Neuronal stem cell (in vitro differentiated cells): Measurements from ENCODE around the gene KRTAP10-1.

ENCODE experiments used
- DNase-seq: peaks from one replicate; pipeline ENCODE4 v3.0.0-alpha.2; 2013; ENCODE audit warnings: low spot score
- H2AFZ ChIP-seq: one replicate; pipeline ENCODE4 v1.6.1; 2013; ENCODE audit warnings: mild to moderate bottlenecking, low read length, inconsistent platforms
- H2AK5ac ChIP-seq: 2 replicates; pipeline ENCODE4 v1.6.1; 2013; ENCODE audit warnings: low read depth, mild to moderate bottlenecking, inconsistent platforms, low read length, moderate library complexity, mixed read lengths
- H2BK120ac ChIP-seq: 2 replicates; pipeline ENCODE4 v1.6.1; 2013; ENCODE audit warnings: low read depth, mild to moderate bottlenecking, inconsistent platforms, low read length, moderate library complexity, mixed read lengths
- H2BK12ac ChIP-seq: one replicate; pipeline ENCODE4 v1.6.1; 2013; ENCODE audit warnings: low read length, inconsistent platforms
- H2BK15ac ChIP-seq: 2 replicates; pipeline ENCODE4 v1.6.1; 2013; ENCODE audit warnings: mild to moderate bottlenecking, low read length, inconsistent platforms, mixed read lengths
- H2BK5ac ChIP-seq: one replicate; pipeline ENCODE4 v1.6.1; 2013; ENCODE audit warnings: inconsistent platforms, mild to moderate bottlenecking, low read length, moderate library complexity
- H3K14ac ChIP-seq: one replicate; pipeline ENCODE4 v1.6.1; 2013; ENCODE audit warnings: low read length, inconsistent platforms
- H3K18ac ChIP-seq: 2 replicates; pipeline ENCODE4 v1.6.1; 2013; ENCODE audit warnings: low read length, inconsistent platforms
- H3K23ac ChIP-seq: 2 replicates; pipeline ENCODE4 v1.6.1; 2013; ENCODE audit warnings: low read depth, mild to moderate bottlenecking, mixed read lengths, low read length, inconsistent platforms; ENCODE audit not compliant: poor library complexity
- H3K27ac ChIP-seq: replicated peaks from 3 replicates; pipeline ENCODE4 v1.5.1; 2013; ENCODE audit warnings: low read length, inconsistent platforms
- H3K27me3 ChIP-seq, 3 experiments: 2 replicates each; pipeline ENCODE4 v1.6.1; 2013; ENCODE audit warnings: low read length in 3 of 3, mild to moderate bottlenecking in 2 of 3, inconsistent platforms in 1 of 3, low read depth in 1 of 3, mixed read lengths in 1 of 3, moderate library complexity in 1 of 3; ENCODE audit not compliant: control insufficient read depth in 3 of 3, insufficient read depth in 3 of 3
- H3K36me3 ChIP-seq, 2 donors: replicated peaks in 1 of 2; 2 replicates each; pipeline ENCODE4 v1.6.1; 2013; ENCODE audit warnings: low read length in 2 of 2; ENCODE audit not compliant: control insufficient read depth in 2 of 2, insufficient read depth in 2 of 2
- H3K4ac ChIP-seq: 2 replicates; pipeline ENCODE4 v1.6.1; 2013; ENCODE audit warnings: inconsistent platforms, mild to moderate bottlenecking, low read length, moderate library complexity
- H3K4me1 ChIP-seq, 2 donors: 1 replicate in 1 of 2; 2 replicates in 1 of 2; pipeline ENCODE4 v1.6.1; 2013; ENCODE audit warnings: low read length in 2 of 2, low read depth in 1 of 2; ENCODE audit not compliant: control insufficient read depth in 2 of 2, insufficient read depth in 1 of 2
- H3K4me2 ChIP-seq: one replicate; pipeline ENCODE4 v1.6.1; 2013; ENCODE audit warnings: mild to moderate bottlenecking, low read length, inconsistent platforms; ENCODE audit not compliant: insufficient read depth, poor library complexity, severe bottlenecking
- H3K4me3 ChIP-seq, 2 donors: 2 replicates each; pipeline ENCODE4 v1.5.1; 2013; ENCODE audit warnings: low read length in 2 of 2, mild to moderate bottlenecking in 2 of 2, inconsistent platforms in 1 of 2, moderate library complexity in 1 of 2
- H3K79me1 ChIP-seq: one replicate; pipeline ENCODE4 v1.6.1; 2013; ENCODE audit warnings: low read depth, mild to moderate bottlenecking, inconsistent platforms, low read length, moderate library complexity
- H3K9ac ChIP-seq: one replicate; pipeline ENCODE4 v1.6.1; 2013; ENCODE audit warnings: mild to moderate bottlenecking, low read depth, low read length, inconsistent platforms; ENCODE audit not compliant: poor library complexity
- H3K9me3 ChIP-seq, 2 donors: replicated peaks in 1 of 2; 2 replicates each; pipeline versions ENCODE3 to v1.6.1; 2013; ENCODE audit warnings: low read length in 2 of 2, mild to moderate bottlenecking in 2 of 2, inconsistent platforms in 1 of 2, low read depth in 1 of 2, mixed read lengths in 1 of 2, moderate library complexity in 1 of 2; ENCODE audit not compliant: control insufficient read depth in 2 of 2, insufficient read depth in 1 of 2
- H4K8ac ChIP-seq: one replicate; pipeline ENCODE4 v1.6.1; 2013; ENCODE audit warnings: low read depth, mild to moderate bottlenecking, inconsistent platforms, low read length, moderate library complexity
- H4K91ac ChIP-seq: one replicate; pipeline ENCODE4 v1.6.1; 2013; ENCODE audit warnings: low read length, low read depth, mild to moderate bottlenecking, inconsistent platforms; ENCODE audit not compliant: poor library complexity
- WGBS, 2 donors: extraction: QIAGEN DNeasy Blood & Tissue Kit; methylation state at CpG; one replicate each; pipeline ENCODE4 v1.1.7; 2013; ENCODE audit warnings: missing lambda C conversion rate in 2 of 2, mixed read lengths in 1 of 2; ENCODE audit not compliant: insufficient read length in 2 of 2, insufficient replicate concordance in 1 of 2; ENCODE audit errors: extremely low coverage in 2 of 2; 5-methylcytosine and 5-hydroxymethylcytosine counted together

The KRTAP10-1 gene

DNA sequence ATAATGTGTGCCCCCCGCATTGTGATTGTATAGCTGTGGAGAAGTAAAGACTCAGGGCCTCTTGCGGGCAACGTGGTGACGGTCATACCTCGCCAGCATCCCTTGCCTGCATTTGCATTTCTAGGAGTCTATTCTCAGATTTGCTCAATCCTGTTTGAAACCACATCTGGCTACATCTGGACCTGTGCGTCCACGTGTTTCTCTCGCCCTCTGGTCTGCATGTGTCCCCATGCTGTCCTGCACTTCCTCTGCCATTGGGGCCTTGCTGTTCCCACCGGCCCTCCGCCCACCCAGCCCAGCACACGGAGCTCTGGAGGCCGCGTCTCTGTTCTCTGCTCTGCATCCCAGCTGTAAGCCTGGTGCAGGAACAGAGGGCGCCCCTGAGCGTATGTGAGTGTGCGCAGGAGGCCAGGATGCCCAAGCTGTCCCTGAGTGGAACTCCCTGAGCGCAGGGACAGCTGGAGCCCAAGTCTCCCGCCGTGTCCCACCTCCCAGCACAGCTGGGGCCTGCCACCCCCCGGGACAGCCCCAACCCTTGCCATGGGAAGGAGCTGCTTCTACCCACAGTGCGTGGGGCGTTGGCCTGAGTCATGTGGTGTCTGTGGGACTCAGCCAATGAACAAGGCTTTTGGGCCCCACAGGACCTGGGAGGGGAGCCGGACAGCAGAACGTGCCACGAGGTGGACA lies 9.7 kb upstream of the KRTAP10-1 start:
- no CpG with 5 or more reads among the region's 25 CpGs for WGBS, 2 donors
- Histone ChIP-seq H3K23ac (peak overlapping the region; percentile 56), H3K4me3 (no peak overlapping the region), H2BK5ac (peak overlapping the region; percentile 78), H3K9ac (no peak overlapping the region), H2AK5ac (peak overlapping the region; percentile 71), H3K27ac (peak overlapping the region; percentile 84), H2BK12ac (peak overlapping the region; percentile 33), H3K4me2 (no peak overlapping the region), H3K4me1 (peaks cover 21 to 22% of the 10 kb centered on the region in 2 donors), H2AFZ (peak overlapping the region; percentile 71), H3K9me3 (peaks cover 0 to 3% of the 10 kb centered on the region in 2 donors), H3K79me1 (no peaks in the 10 kb centered on the region), H3K14ac (no peak overlapping the region), H3K27me3 (no peaks in the 10 kb centered on the region), H4K8ac (no peak overlapping the region), H2BK120ac (peak overlapping the region; percentile 78), H4K91ac (peak overlapping the region; percentile 96), H3K4ac (peak overlapping the region; percentile 96), H2BK15ac (peak overlapping the region; percentile 81), H3K36me3 (no peaks in the 10 kb centered on the region), H3K18ac (peak overlapping the region; percentile 96)
- DNase-seq: no peak

DNA sequence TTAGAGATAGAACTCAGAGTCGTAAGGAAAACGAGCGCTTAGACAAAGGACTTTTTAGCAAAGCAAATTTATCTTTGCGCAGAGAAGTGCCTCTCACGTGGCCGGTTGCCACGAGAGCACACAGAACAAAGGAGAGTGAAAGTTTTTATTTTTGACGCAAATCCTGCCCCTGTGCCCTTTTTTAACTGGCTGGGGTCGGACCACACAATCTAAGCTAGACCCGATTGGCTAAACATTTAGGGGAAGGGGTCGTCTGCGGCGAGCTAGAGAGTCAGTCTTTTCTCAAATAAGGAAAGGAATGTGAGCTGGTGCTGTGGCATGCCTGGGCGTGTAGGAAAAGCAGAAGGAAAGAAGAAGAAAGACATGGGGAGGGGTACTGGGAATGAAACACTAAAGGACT lies 8.9 kb upstream of the KRTAP10-1 start:
- no CpG with 5 or more reads among the region's 14 CpGs for WGBS, 2 donors
- no peak overlapping the region for H3K4me3 ChIP-seq

DNA sequence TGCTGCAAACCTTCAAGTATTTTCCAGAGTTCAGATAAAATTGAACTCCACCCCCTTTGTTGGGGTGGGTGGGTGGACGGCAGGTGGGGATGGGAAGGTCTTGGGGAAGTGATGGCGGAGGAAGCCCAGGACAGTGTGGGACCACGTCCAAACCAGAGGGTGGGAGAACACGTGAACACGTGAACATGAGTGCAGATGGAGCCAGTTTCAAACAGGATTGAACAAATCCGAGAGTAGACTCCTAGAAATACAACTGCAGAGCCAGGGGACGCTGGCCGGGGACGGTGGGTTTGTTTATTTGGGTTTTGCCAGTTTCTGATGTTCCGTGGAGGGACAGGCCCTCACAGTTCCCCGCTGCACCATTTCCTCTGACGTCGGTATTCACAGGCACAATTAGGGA lies 8.4 kb upstream of the KRTAP10-1 start:
- Histone ChIP-seq H3K23ac (no peak overlapping the region), H3K27me3 (no peaks in the 10 kb centered on the region), H4K91ac (peak overlapping the region; percentile 81), H4K8ac (no peak overlapping the region), H2BK15ac (peak overlapping the region; percentile 29), H3K4ac (no peak overlapping the region), H3K36me3 (no peaks in the 10 kb centered on the region), H3K27ac (peak overlapping the region; percentile 84), H3K4me3 (no peak overlapping the region), H2BK5ac (no peak overlapping the region), H3K79me1 (no peaks in the 10 kb centered on the region), H3K4me1 (peaks cover 21 to 22% of the 10 kb centered on the region in 2 donors), H2BK120ac (no peak overlapping the region), H3K4me2 (no peak overlapping the region), H2AFZ (peak overlapping the region; percentile 71), H3K9me3 (peaks cover 3% of the 10 kb centered on the region in 2 donors), H3K18ac (peak overlapping the region; percentile 83), H3K9ac (no peak overlapping the region), H2AK5ac (peak overlapping the region; percentile 48), H3K14ac (no peak overlapping the region), H2BK12ac (no peak overlapping the region)
- no CpG with 5 or more reads among the region's 13 CpGs for WGBS, 2 donors
- DNase-seq: no peak

More for the DNA sequence above, 8.9 kb upstream of the KRTAP10-1 start:
- H4K91ac ChIP-seq: no peak overlapping the region
- no peak overlapping the region for H3K18ac ChIP-seq
- H2BK15ac ChIP-seq: no peak overlapping the region
- no peak overlapping the region for H2AK5ac ChIP-seq
- no peak overlapping the region for H4K8ac ChIP-seq
- H2AFZ ChIP-seq: peak overlapping the region; percentile 71
- no peaks in the 10 kb centered on the region for H3K36me3 ChIP-seq
- no peak overlapping the region for H3K4me2 ChIP-seq
- peak overlapping the region; percentile 84 for H3K27ac ChIP-seq
- H2BK12ac ChIP-seq: no peak overlapping the region
- H3K4ac ChIP-seq: no peak overlapping the region
- H3K23ac ChIP-seq: no peak overlapping the region
- no peaks in the 10 kb centered on the region for H3K27me3 ChIP-seq
- no peaks in the 10 kb centered on the region for H3K79me1 ChIP-seq
- no peak overlapping the region for H3K9ac ChIP-seq
- H2BK5ac ChIP-seq: no peak overlapping the region
- H2BK120ac ChIP-seq: no peak overlapping the region
- DNase-seq: peak; percentile 41
- no peak overlapping the region for H3K14ac ChIP-seq
- H3K9me3 ChIP-seq: peaks cover 2 to 3% of the 10 kb centered on the region in 2 donors
- H3K4me1 ChIP-seq: peaks cover 21 to 22% of the 10 kb centered on the region in 2 donors

DNA sequence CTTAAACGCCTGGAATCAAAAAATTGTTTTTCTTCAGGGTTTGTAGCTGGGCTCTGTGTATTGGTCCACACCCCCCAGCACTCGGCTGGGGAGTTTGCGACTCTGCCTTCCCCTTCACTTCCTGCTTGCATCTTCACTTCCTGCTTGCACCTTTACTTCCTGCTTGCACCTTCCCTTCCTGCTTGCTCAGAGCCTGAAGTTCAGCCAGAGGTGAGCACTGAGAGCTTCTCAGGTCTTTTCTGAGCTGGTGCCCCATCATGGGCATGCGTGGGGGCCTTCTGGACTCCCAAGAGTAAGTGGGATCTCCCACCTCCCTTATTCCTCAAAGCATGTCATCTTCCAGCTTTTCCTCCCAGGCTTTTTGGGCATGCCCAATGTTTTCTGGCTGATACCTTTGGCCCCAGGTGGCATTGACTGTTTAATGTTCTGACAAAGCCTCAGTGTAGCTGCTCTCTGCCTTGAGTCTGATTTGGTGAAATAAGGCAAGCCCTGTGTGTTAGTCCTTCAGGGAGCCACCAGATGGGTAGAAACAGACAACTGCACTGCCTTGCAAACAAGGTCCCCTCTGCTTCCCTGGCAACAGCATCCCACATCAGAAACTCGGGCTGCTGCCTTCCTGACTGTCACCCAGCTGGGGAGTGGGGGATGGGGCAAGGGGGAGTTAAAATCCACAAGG lies 7.8 kb upstream of the KRTAP10-1 start:
- no peak overlapping the region for H3K4me2 ChIP-seq
- H2BK120ac ChIP-seq: no peak overlapping the region
- peaks cover 3% of the 10 kb centered on the region in 2 donors for H3K9me3 ChIP-seq
- no peak for DNase-seq
- no peak overlapping the region for H3K4me3 ChIP-seq
- no peaks in the 10 kb centered on the region for H3K36me3 ChIP-seq
- no peak overlapping the region for H2BK12ac ChIP-seq
- no peak overlapping the region for H3K9ac ChIP-seq
- H3K27me3 ChIP-seq: no peaks in the 10 kb centered on the region
- no peak overlapping the region for H2BK5ac ChIP-seq
- H3K79me1 ChIP-seq: no peaks in the 10 kb centered on the region
- peaks cover 21 to 22% of the 10 kb centered on the region in 2 donors for H3K4me1 ChIP-seq
- H2BK15ac ChIP-seq: no peak overlapping the region
- no peak overlapping the region for H3K14ac ChIP-seq
- H4K8ac ChIP-seq: no peak overlapping the region
- H3K4ac ChIP-seq: no peak overlapping the region
- no peak overlapping the region for H3K27ac ChIP-seq
- H2AK5ac ChIP-seq: peak overlapping the region; percentile 48
- H4K91ac ChIP-seq: no peak overlapping the region
- no peak overlapping the region for H3K23ac ChIP-seq
- peak overlapping the region; percentile 71 for H2AFZ ChIP-seq
- WGBS, 2 donors: no CpG with 5 or more reads among the region's 5 CpGs
- H3K18ac ChIP-seq: peak overlapping the region; percentile 69
